Activated CD4-positive, alpha-beta T cell treated with anti-CD3 and anti-CD28 coated beads, Interleukin-2, amount 10 ng/mL, durations not matched to agents 7 days and 5 days (primary cell): ENCODE measurements around the gene OTUB2. TPM values are rescaled to one million over a fixed set of nuclear protein-coding genes. Genes with fewer than 3 reads are reported as not detected.

ENCODE experiments used
- CTCF ChIA-PET: fragments of 350-600 bp; sonication (Branson Sonifier 250); formaldehyde crosslinking; loops from one replicate; lab custom pipeline; 2021; ENCODE audit warnings: antibody characterized with exemption; lab: Charles Lee
- POLR2A ChIA-PET: fragments of 350-600 bp; sonication (Branson Sonifier 250); formaldehyde crosslinking; loops from one replicate; lab custom pipeline; 2021; ENCODE audit warnings: antibody characterized with exemption; lab: Charles Lee
- DNase-seq: peaks from one replicate; pipeline ENCODE4 v3.0.0-alpha.2; 2020
- H3K27ac Mint-ChIP-seq: one replicate; pipeline ENCODE4 v1.8.0; 2021; ENCODE audit warnings: mild to moderate bottlenecking, moderate library complexity, mixed read lengths
- H3K27me3 Mint-ChIP-seq: one replicate; pipeline ENCODE4 v1.8.0; 2021; ENCODE audit warnings: mixed read lengths
- H3K36me3 Mint-ChIP-seq: one replicate; pipeline ENCODE4 v1.8.0; 2021; ENCODE audit warnings: low read depth, mixed read lengths
- H3K4me1 Mint-ChIP-seq: one replicate; pipeline ENCODE4 v1.8.0; 2021; ENCODE audit warnings: mixed read lengths
- H3K4me3 Mint-ChIP-seq: one replicate; pipeline ENCODE4 v1.8.0; 2021; ENCODE audit warnings: mild to moderate bottlenecking, moderate library complexity, mixed read lengths
- H3K9me3 Mint-ChIP-seq: one replicate; pipeline ENCODE4 v1.8.0; 2021; ENCODE audit warnings: mixed read lengths
- total RNA-seq, 2 experiments: library from RNA; stranded (reverse); gene quantifications; one replicate each; pipeline ENCODE4 v1.2.3, GENCODE V29; 2021

Gene OTUB2
- total RNA-seq, 2 experiments from 2014 or later: 2.3 to 2.4 TPM

GRCh38 chr14:94027566-94028449 lies 1.7 kb downstream of the OTUB2 start:
- no peaks in the 10 kb centered on the region for H3K36me3 Mint-ChIP-seq
- H3K27me3 Mint-ChIP-seq: no peaks in the 10 kb centered on the region
- H3K4me1 Mint-ChIP-seq: peaks cover 34% of the 10 kb centered on the region
- ChIA-PET CTCF (interaction anchor here (0.8 to 2.8 kb wide), 7 partner anchors 8 to 109 kb away, joined by 3 to 14 read pairs (median 6); no protein-coding TSS in a partner anchor), POLR2A (no interaction called here)
- peak overlapping the region; percentile 48 for H3K4me3 Mint-ChIP-seq
- DNase-seq: no peak
- peak overlapping the region; percentile 44 for H3K27ac Mint-ChIP-seq
- H3K9me3 Mint-ChIP-seq: no peaks in the 10 kb centered on the region

DNA sequence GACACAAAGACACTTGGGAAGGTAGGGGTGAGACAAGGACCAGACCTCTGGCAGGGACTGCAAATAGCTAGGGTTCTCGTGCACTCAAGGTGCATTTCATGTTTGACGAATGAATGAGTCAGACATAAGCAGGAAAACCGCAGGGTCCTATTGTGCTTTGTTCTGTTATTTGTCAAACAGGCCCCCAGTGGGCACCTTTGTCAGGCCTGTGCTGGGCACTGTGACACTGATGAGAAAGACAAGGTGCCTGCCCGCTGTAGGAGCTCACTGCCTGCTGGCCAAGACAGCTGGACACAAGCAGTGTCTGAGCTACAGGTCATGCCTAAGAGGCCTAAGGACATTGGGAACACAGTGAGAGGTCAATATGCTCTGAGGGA lies 2.3 kb downstream of the OTUB2 start:
- peak overlapping the region; percentile 35 for H3K4me3 Mint-ChIP-seq
- H3K9me3 Mint-ChIP-seq: no peaks in the 10 kb centered on the region
- POLR2A ChIA-PET: no interaction called here
- H3K27ac Mint-ChIP-seq: peak overlapping the region; percentile 44
- H3K4me1 Mint-ChIP-seq: peaks cover 29% of the 10 kb centered on the region
- no peaks in the 10 kb centered on the region for H3K36me3 Mint-ChIP-seq
- no peaks in the 10 kb centered on the region for H3K27me3 Mint-ChIP-seq
- CTCF ChIA-PET: interaction anchor here (0.8 to 2.8 kb wide), 8 partner anchors 8 to 108 kb away, joined by 3 to 14 read pairs (median 5); no protein-coding TSS in a partner anchor
- DNase-seq: no peak

DNA sequence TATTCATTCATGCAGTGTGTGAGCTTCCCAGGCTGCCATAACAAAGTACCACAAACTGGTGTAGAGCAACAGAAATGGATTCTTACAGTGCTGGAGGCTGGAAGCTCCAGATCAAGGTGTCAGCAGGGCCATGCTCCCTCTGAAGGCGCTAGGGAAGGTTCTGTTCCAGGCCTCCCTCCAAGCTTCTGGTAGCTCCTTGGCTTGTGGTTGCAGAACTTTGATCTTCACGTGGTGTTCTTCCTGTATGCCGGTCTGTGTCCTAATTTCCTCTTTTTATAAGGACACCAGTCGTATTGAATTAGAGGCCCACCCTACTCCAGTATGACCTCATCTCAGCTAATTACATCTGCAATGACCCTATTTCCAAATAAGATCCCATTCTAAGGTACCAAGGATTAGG lies 3.1 kb downstream of the OTUB2 start:
- Mint-ChIP-seq H3K27ac (no peak overlapping the region), H3K27me3 (no peaks in the 10 kb centered on the region), H3K4me3 (no peak overlapping the region), H3K4me1 (peaks cover 25% of the 10 kb centered on the region), H3K9me3 (no peaks in the 10 kb centered on the region), H3K36me3 (no peaks in the 10 kb centered on the region)
- no peak for DNase-seq
- CTCF ChIA-PET: interaction anchor here (0.8 to 2.8 kb wide), 7 partner anchors 9 to 108 kb away, joined by 3 to 14 read pairs (median 4); no protein-coding TSS in a partner anchor
- POLR2A ChIA-PET: no interaction called here

GRCh38 chr14:94029671-94030203 lies 3.6 kb downstream of the OTUB2 start:
- CTCF ChIA-PET: interaction anchor here (0.8 to 2.8 kb wide), 5 partner anchors 8 to 107 kb away, joined by 3 to 14 read pairs (median 4); no protein-coding TSS in a partner anchor

DNA sequence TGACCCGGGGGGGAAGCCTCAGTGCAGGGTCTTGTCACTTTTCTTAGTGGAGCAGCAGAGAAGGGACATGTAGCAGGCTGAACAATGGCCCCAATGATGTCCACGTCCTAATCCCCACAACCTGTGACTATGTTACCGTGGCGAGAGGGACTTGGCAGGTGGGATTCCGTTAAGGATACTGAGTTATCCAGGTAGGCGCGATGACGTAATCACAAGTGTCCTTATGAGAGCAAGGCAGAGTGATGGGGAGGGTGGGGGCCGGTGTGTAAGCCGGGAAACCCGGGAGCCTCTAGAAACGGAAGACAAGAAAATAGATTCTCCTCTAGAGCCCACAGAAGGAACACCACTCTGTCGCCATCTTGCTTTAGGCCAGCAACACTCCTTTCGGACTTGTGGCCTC lies 4.4 kb downstream of the OTUB2 start:
- POLR2A ChIA-PET: interaction anchor here (0.6 kb wide), 1 partner anchor 133 kb away, joined by 4 read pairs; no protein-coding TSS in a partner anchor
- no peaks in the 10 kb centered on the region for H3K9me3 Mint-ChIP-seq
- no peak overlapping the region for H3K4me3 Mint-ChIP-seq
- CTCF ChIA-PET: no interaction called here
- H3K27ac Mint-ChIP-seq: peak overlapping the region; percentile 1
- H3K36me3 Mint-ChIP-seq: no peaks in the 10 kb centered on the region
- no peak for DNase-seq
- peaks cover 25% of the 10 kb centered on the region for H3K4me1 Mint-ChIP-seq
- no peaks in the 10 kb centered on the region for H3K27me3 Mint-ChIP-seq

More at GRCh38 chr14:94029671-94030203, 3.6 kb downstream of the OTUB2 start:
- H3K4me3 Mint-ChIP-seq: no peak overlapping the region
- POLR2A ChIA-PET: no interaction called here
- H3K27me3 Mint-ChIP-seq: no peaks in the 10 kb centered on the region
- no peak overlapping the region for H3K27ac Mint-ChIP-seq
- DNase-seq: no peak
- H3K9me3 Mint-ChIP-seq: no peaks in the 10 kb centered on the region
- no peaks in the 10 kb centered on the region for H3K36me3 Mint-ChIP-seq
- peaks cover 25% of the 10 kb centered on the region for H3K4me1 Mint-ChIP-seq

DNA sequence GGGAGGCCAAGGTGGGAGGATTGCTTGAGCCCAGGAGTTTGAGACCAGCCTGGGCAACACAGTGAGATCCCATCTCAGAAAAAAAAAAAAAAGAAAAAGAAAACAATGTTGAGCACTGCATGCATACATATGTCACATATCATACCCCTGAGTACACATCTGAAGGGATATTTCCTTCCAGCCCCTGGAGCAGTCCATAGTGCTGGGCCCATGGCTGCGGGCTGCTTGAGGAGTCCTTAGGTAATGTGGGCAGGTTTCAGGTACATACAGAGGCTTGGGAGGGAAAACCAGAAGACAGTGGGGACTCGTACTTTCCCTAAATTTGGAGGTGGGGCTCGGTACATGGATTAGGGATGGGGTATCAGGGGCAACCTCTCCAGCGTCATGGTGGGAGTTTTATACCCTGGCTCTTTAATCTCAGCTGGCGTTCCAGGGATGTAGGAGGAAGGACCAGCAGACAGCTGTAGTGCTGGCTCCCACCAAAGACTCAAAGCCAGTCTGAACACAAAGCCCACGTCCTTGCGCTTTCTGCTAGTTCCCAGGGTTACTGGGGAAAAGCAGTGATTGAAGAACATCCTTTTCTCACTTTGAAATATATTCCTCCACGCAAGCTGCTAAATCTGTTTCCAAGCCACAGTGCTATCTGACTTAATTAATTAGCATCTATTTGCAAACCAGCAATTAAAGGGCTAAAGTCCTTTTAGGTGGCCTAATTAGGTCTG lies 5.2 kb downstream of the OTUB2 start:
- H3K9me3 Mint-ChIP-seq: no peaks in the 10 kb centered on the region
- POLR2A ChIA-PET: no interaction called here
- H3K4me3 Mint-ChIP-seq: no peak overlapping the region
- H3K4me1 Mint-ChIP-seq: peaks cover 18% of the 10 kb centered on the region
- H3K27ac Mint-ChIP-seq: no peak overlapping the region
- CTCF ChIA-PET: interaction anchor here (1.5 kb wide), 1 partner anchor 105 kb away, joined by 3 read pairs; no protein-coding TSS in a partner anchor
- no peaks in the 10 kb centered on the region for H3K27me3 Mint-ChIP-seq
- H3K36me3 Mint-ChIP-seq: no peaks in the 10 kb centered on the region
- DNase-seq: no peak

DNA sequence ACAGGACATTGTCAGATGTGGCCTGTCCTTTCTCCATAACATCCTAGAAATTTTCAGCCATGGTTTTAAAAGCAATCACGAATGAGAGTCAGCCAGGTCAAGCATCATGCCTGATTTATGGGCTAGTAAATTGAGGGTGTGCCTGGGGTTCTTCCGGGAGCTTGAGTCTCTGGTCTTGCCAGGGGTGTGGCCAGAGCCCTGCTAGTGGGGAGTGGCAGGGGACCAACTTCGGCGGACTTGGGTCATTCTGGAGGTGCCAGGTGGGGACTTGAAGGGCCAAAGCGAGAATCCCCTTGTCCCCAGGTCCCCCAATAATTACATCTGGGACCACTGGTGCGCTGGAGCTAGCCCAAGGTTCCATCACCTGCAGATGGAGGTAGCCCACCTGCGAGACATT lies 5.7 kb downstream of the OTUB2 start:
- ChIA-PET POLR2A (no interaction called here), CTCF (interaction anchor here (1.5 kb wide), 2 partner anchors 12 to 105 kb away, joined by 3 to 5 read pairs; no protein-coding TSS in a partner anchor)
- Mint-ChIP-seq H3K9me3 (no peaks in the 10 kb centered on the region), H3K4me1 (peaks cover 24% of the 10 kb centered on the region), H3K4me3 (no peak overlapping the region), H3K36me3 (no peaks in the 10 kb centered on the region), H3K27me3 (no peaks in the 10 kb centered on the region), H3K27ac (no peak overlapping the region)
- no peak for DNase-seq

GRCh38 chr14:94034886-94035285 lies 8.7 kb downstream of the OTUB2 start:
- no peak for DNase-seq
- POLR2A ChIA-PET: interaction anchor here (0.6 kb wide), 1 partner anchor 57 kb away, joined by 3 read pairs; no protein-coding TSS in a partner anchor
- Mint-ChIP-seq H3K27me3 (no peaks in the 10 kb centered on the region), H3K36me3 (no peaks in the 10 kb centered on the region), H3K27ac (no peak overlapping the region), H3K4me3 (no peak overlapping the region), H3K9me3 (no peaks in the 10 kb centered on the region), H3K4me1 (peaks cover 7% of the 10 kb centered on the region)
- CTCF ChIA-PET: interaction anchor here (0.7 to 2.9 kb wide), 11 partner anchors 10 to 141 kb away, joined by 3 to 23 read pairs (median 11); partner anchors contain the start of gene OTUB2

DNA sequence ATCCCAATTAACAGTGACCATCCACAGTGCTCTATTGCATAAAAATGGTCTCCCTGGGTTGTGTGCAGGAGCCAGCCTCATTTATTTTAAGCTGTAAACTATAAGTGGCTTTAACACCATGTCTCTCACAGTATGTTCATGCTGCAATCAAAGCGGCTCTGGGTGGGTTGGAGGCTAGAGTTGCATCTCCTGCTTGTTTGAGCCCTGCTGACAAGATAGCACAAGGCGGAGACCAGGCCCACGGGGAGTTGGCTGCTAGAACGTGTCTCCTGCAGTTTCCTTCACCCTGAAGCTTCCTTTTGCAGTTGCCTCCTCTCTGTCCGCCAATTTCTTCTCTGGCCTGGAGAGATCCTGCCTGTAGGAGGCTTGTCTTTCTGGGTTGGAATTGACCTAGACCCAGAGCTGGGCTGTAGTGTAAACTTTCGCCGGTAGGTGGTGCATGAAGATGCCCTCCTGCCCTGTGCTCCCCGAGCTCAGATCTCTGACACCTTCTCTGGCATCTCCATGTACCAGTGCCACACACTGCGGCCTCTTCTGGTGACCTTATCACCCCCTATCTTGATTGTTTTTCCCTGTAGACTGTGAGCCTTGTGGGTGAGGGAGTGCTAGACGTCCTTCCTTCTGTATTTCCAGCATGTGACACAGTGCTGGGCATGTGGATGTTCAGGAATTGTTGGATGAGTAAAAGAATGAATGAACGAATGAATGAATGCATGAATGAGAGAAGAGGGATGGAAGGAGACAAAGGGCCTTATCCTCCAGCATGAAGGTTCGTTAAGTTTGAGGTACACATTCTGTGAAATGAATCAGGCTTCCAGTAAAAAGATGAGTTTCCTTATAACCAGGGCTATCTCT lies 10.4 kb downstream of the OTUB2 start:
- Mint-ChIP-seq H3K9me3 (no peaks in the 10 kb centered on the region), H3K4me3 (no peak overlapping the region), H3K36me3 (no peaks in the 10 kb centered on the region), H3K27me3 (no peaks in the 10 kb centered on the region), H3K27ac (no peak overlapping the region), H3K4me1 (peaks cover 7% of the 10 kb centered on the region)
- POLR2A ChIA-PET: interaction anchor here (0.9 to 1.0 kb wide), 2 partner anchors 97 to 100 kb away, joined by 3 read pairs; no protein-coding TSS in a partner anchor
- peak; percentile 85 for DNase-seq
- CTCF ChIA-PET: interaction anchor here (0.6 to 2.9 kb wide), 31 partner anchors 8 to 451 kb away, joined by 3 to 23 read pairs (median 4); partner anchors contain the start of genes CCDC197 and OTUB2

GRCh38 chr14:94037954-94038353 lies 11.8 kb downstream of the OTUB2 start:
- CTCF ChIA-PET: interaction anchor here (1.1 to 1.6 kb wide), 3 partner anchors 9 to 16 kb away, joined by 3 to 6 read pairs (median 3); no protein-coding TSS in a partner anchor
- Mint-ChIP-seq H3K36me3 (no peaks in the 10 kb centered on the region), H3K9me3 (no peaks in the 10 kb centered on the region), H3K4me1 (peaks cover 7% of the 10 kb centered on the region), H3K27ac (no peak overlapping the region), H3K4me3 (no peak overlapping the region), H3K27me3 (no peaks in the 10 kb centered on the region)
- no peak for DNase-seq
- POLR2A ChIA-PET: no interaction called here

DNA sequence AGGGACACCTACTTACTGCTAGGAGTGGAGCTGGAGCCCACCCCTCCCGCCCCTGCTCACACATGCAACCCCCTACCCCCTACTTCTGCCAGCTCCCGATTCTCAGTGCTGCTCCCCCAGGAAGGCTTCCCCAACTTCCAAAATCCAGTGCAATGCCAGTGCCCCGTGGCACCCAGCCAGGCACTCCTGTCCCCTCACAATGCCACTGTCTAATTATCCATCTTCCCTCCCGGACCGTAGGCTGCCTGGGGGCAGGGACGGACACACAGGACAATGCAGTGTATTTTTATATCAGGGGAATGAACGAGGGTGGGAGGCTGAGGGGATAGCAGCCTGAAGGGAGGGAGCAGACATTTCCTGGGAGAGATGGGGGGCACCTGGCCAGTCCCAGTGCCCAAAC lies 12.4 kb downstream of the OTUB2 start:
- CTCF ChIA-PET: interaction anchor here (1.1 to 1.8 kb wide), 5 partner anchors 9 to 142 kb away, joined by 3 to 6 read pairs (median 3); no protein-coding TSS in a partner anchor
- POLR2A ChIA-PET: no interaction called here
- Mint-ChIP-seq H3K36me3 (peaks cover under 1% of the 10 kb centered on the region), H3K4me1 (peaks cover 7% of the 10 kb centered on the region), H3K9me3 (no peaks in the 10 kb centered on the region), H3K4me3 (no peak overlapping the region), H3K27me3 (no peaks in the 10 kb centered on the region), H3K27ac (no peak overlapping the region)
- no peak for DNase-seq
